GM12892 (cell line): ENCODE data around the gene MYH10.

Experiments
- POLR2A ChIP-seq: IDR thresholded peaks from 2 replicates; pipeline ENCODE4 v1.6.1; 2011; ENCODE audit warnings: low read depth, low read length, control low read depth
- POLR2AphosphoS5 ChIP-seq: IDR thresholded peaks from 2 replicates; pipeline ENCODE4 v1.6.1; 2011; ENCODE audit warnings: low read depth, low read length, control low read depth
- TAF1 ChIP-seq: IDR thresholded peaks from 2 replicates; pipeline ENCODE4 v1.6.1; 2011; ENCODE audit warnings: low read depth, mild to moderate bottlenecking, control low read depth, low read length, borderline replicate concordance

DNA sequence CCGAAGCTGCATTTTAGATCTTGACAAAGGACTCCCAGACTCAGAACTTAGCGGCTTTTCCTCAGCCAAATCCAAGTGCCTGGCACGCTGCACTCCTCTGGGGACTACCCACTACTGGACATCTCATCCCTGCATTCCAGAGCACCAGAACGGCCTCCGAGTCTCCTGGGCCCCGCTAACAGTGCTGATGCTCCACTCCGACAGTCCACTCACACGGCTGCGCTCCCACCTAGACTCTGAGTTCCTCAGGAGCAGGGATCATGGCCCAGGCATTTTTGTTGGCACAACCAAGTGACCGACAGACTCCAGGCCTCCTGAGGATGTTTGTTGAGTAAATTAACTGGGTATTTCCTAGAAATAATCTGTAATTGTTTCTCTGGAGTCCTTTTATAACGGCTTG is 115.7 kb downstream of the MYH10 start:
- TF ChIP-seq POLR2A (no peak), TAF1 (no peak), POLR2AphosphoS5 (no peak)
